HCT116 (cell line): ENCODE measurements around the gene RNF141.

Experiments used
- CTCF ChIP-seq, 3 experiments: fragments of 200-600 bp in 1 of 3; sonication (generic) in 1 of 3; IDR thresholded peaks in 2 of 3; conservative IDR thresholded peaks in 1 of 3; 2 replicates each; pipeline ENCODE4 v1.5.1; 2012 to 2017; ENCODE audit warnings: low read depth in 2 of 3, low read length in 2 of 3, antibody characterized with exemption in 1 of 3, borderline replicate concordance in 1 of 3, control low read depth in 1 of 3, mild to moderate bottlenecking in 1 of 3, mixed read lengths in 1 of 3, mixed run types in 1 of 3, moderate library complexity in 1 of 3; ENCODE audit not compliant: insufficient read depth in 1 of 3
- EZH2phosphoT487 ChIP-seq: fragments of 200-600 bp; IDR thresholded peaks from 2 replicates; pipeline ENCODE4 v1.6.1; 2018; ENCODE audit warnings: antibody characterized with exemption, borderline replicate concordance
- POLR2A ChIP-seq: IDR thresholded peaks from 2 replicates; pipeline ENCODE4 v1.7.0; 2011; ENCODE audit warnings: borderline replicate concordance; ENCODE audit not compliant: insufficient read depth, insufficient read length; ENCODE audit errors: extremely low read depth
- RAD21 ChIP-seq: IDR thresholded peaks from 2 replicates; pipeline ENCODE4 v1.6.1; 2012; ENCODE audit warnings: low read depth, mild to moderate bottlenecking
- SP1 ChIP-seq: IDR thresholded peaks from 2 replicates; pipeline ENCODE4 v1.6.1; 2012; ENCODE audit warnings: low read depth
- YY1 ChIP-seq: IDR thresholded peaks from 2 replicates; pipeline ENCODE4 v1.6.1; 2011; ENCODE audit warnings: low read length, low read depth, moderate library complexity, mild to moderate bottlenecking; ENCODE audit not compliant: insufficient replicate concordance; ENCODE audit errors: extremely low read depth

GRCh38 chr11:10533323-10533722 lies 7.7 kb downstream of the RNF141 start:
- no peak for TF ChIP-seq POLR2A
- no peak for TF ChIP-seq CTCF (IDR thresholded peaks at IDR 0.05 in 2 of 3, conservative IDR thresholded peaks at IDR 0.05 in 1 of 3; ENCODE audit: borderline replicate concordance in 1 of 3, insufficient read depth in 1 of 3, low read depth in 2 of 3, low read length in 2 of 3)
- no peak for TF ChIP-seq EZH2phosphoT487
- TF ChIP-seq SP1, result no peak
- no peak for TF ChIP-seq YY1
- TF ChIP-seq RAD21, result no peak
